H4 (cell line): Measurements from ENCODE around the gene NIT1. TPM values are rescaled to one million over a fixed set of nuclear protein-coding genes. Genes with fewer than 3 reads are reported as not detected.
A peak's percentile ranks its signal among the peaks of the same experiment; 100 is the strongest.

Source experiments
- DNase-seq: peaks from one replicate; pipeline ENCODE4 v3.0.0-alpha.2; 2015; ENCODE audit warnings: low spot score
- total RNA-seq: library from RNA; depleted of rRNA; stranded (reverse); fragments of >200 nt; shearing (Covaris generic); gene quantifications from 2 replicates; pipeline ENCODE4 v1.2.3, GENCODE V29; 2014; rRNA removed

The NIT1 gene
- total RNA-seq, 1 experiment from 2014 or later, result 36.6 TPM

GRCh38 chr1:161153682-161154337 is 35.9 kb downstream of the NIT1 start, which contains the start of gene UFC1:
Gene UFC1 (plus strand): TSS chr1:161153978. CDS start chr1:161153998, 20 bp downstream.
- peak; percentile 89 for DNase-seq

GRCh38 chr1:161157867-161158266 is 40.0 kb downstream of the NIT1 start:
- DNase-seq, result no peak

GRCh38 chr1:161158316-161159010 is 40.6 kb downstream of the NIT1 start:
- DNase-seq, result no peak

- peak; percentile 81 for DNase-seq
Observed at GRCh38 chr1:161159087-161159912, 41.4 kb downstream of the NIT1 start, which contains the start of gene USP21. Gene USP21 (plus strand): TSS chr1:161159500. CDS start chr1:161160641, 1,141 bp downstream.

- no peak for DNase-seq
Observed at GRCh38 chr1:161159913-161160243, 42.0 kb downstream of the NIT1 start.

- no peak for DNase-seq
Observed at GRCh38 chr1:161160671-161161145, 42.8 kb downstream of the NIT1 start.

- DNase-seq, result no peak
Observed at GRCh38 chr1:161161652-161162051, 43.7 kb downstream of the NIT1 start.

GRCh38 chr1:161162052-161162451 is 44.1 kb downstream of the NIT1 start:
- DNase-seq, result no peak

GRCh38 chr1:161162806-161163205 is 44.9 kb downstream of the NIT1 start:
- no peak for DNase-seq

GRCh38 chr1:161163793-161164192 is 45.9 kb downstream of the NIT1 start:
- no peak for DNase-seq

GRCh38 chr1:161164901-161165610 is 47.2 kb downstream of the NIT1 start:
- DNase-seq, result no peak

- peak; percentile 98 for DNase-seq
Observed at GRCh38 chr1:161165742-161166668, 48.1 kb downstream of the NIT1 start, which contains the start of gene PPOX. Gene PPOX (plus strand): TSS chr1:161166426. CDS start chr1:161166848, 422 bp downstream.

- DNase-seq, result no peak
Observed at GRCh38 chr1:161166669-161167548, 49.0 kb downstream of the NIT1 start.

- no peak for DNase-seq
Observed at GRCh38 chr1:161168906-161169305, 51.0 kb downstream of the NIT1 start.

Other genes with a start within 250 kb of the NIT1 start
- gene ITLN1, start 232.9 kb upstream of the NIT1 start, total RNA-seq, result not detected in 2 replicates
- gene ITLN2, start 163.3 kb upstream of the NIT1 start, total RNA-seq, result not detected in 2 replicates
- gene F11R, start 97.0 kb upstream of the NIT1 start, total RNA-seq, result 5.2 and 6.4 TPM in 2 replicates
- gene TSTD1, start 79.1 kb upstream of the NIT1 start, total RNA-seq, result not detected in 2 replicates
- 57.7 and 60.3 TPM in 2 replicates for gene USF1, start 72.1 kb upstream of the NIT1 start, total RNA-seq
- 0.02 TPM in 1 of 2 replicates, not detected in the other for gene ARHGAP30, start 48.2 kb upstream of the NIT1 start, total RNA-seq
- gene NECTIN4, start 28.5 kb upstream of the NIT1 start, total RNA-seq, result 0.14 TPM in 1 of 2 replicates, not detected in the other
- not detected in 2 replicates for gene KLHDC9, start 19.7 kb upstream of the NIT1 start, total RNA-seq
- 85.6 and 94.8 TPM in 2 replicates for gene PFDN2, start 68 bp upstream of the NIT1 start, total RNA-seq
- gene DEDD, start 14.6 kb downstream of the NIT1 start, total RNA-seq, result 22.2 and 28.2 TPM in 2 replicates
- 140 and 161 TPM in 2 replicates for gene UFC1, start 35.9 kb downstream of the NIT1 start, total RNA-seq
- 5.8 and 6.9 TPM in 2 replicates for gene USP21, start 41.4 kb downstream of the NIT1 start, total RNA-seq
- gene PPOX, start 48.3 kb downstream of the NIT1 start, total RNA-seq, result 9.2 and 13.9 TPM in 2 replicates
- gene B4GALT3, start 59.4 kb downstream of the NIT1 start, total RNA-seq, result 28.0 and 38.0 TPM in 2 replicates
- gene ADAMTS4, start 80.9 kb downstream of the NIT1 start, total RNA-seq, result not detected in 2 replicates
- 101 and 120 TPM in 2 replicates for gene NDUFS2, start 84.3 kb downstream of the NIT1 start, total RNA-seq
- 2.0 and 6.1 TPM in 2 replicates for gene FCER1G, start 97.2 kb downstream of the NIT1 start, total RNA-seq
- not detected in 2 replicates for gene APOA2, start 105.5 kb downstream of the NIT1 start, total RNA-seq
- gene TOMM40L, start 108.0 kb downstream of the NIT1 start, total RNA-seq, result 7.1 and 8.5 TPM in 2 replicates
- not detected in 2 replicates for gene NR1I3, start 120.1 kb downstream of the NIT1 start, total RNA-seq
- gene PCP4L1, start 140.6 kb downstream of the NIT1 start, total RNA-seq, result not detected in 2 replicates
- gene MPZ, start 191.9 kb downstream of the NIT1 start, total RNA-seq, result 0.27 and 0.39 TPM in 2 replicates
- gene SDHC, start 196.3 kb downstream of the NIT1 start, total RNA-seq, result 33.2 and 42.6 TPM in 2 replicates
- not detected in 2 replicates for gene CFAP126, start 249.8 kb downstream of the NIT1 start, total RNA-seq